ENCODE measurements around the gene LACTB.

DNA sequence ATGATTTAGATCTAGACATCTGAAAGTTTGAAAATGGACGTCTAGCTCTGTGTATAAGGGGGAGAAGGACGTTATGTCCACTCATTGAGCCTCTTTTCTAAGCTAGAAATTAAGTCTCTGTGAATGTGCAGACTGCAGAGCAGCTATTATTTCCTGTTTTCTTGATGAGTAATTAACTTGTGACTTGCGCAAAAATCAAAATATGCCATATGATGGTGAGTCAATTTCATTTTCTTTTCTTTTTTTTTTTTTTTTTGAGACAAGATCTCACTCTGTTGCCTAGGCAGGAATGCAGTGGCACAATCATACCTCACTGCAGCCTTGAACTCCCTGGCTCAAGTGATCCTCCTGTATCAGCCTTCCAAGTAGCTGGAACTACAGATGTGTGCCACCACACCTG, 14.1 kb downstream of the LACTB start:
- TF ChIP-seq ZFP3 (CRISPR knock-in tag; IDR thresholded peaks at IDR 0.05) (no peak), BACH2 (CRISPR knock-in tag; IDR thresholded peaks at IDR 0.05; ENCODE audit: borderline replicate concordance) (no peak), ZFP30 (CRISPR knock-in tag; IDR thresholded peaks at IDR 0.05) (no peak), ZC3H10 (CRISPR knock-in tag; IDR thresholded peaks at IDR 0.05) (no peak), POU6F1 (CRISPR knock-in tag; IDR thresholded peaks at IDR 0.05; ENCODE audit: borderline replicate concordance, low read depth) (no peak), PATZ1 (CRISPR knock-in tag; IDR thresholded peaks at IDR 0.05; ENCODE audit: borderline replicate concordance) (no peak), ESRRG (CRISPR knock-in tag; IDR thresholded peaks at IDR 0.05) (no peak), PPARA (CRISPR knock-in tag; IDR thresholded peaks at IDR 0.05; ENCODE audit: borderline replicate concordance) (no peak), ARNTL (CRISPR knock-in tag; IDR thresholded peaks at IDR 0.05; ENCODE audit: borderline replicate concordance, low read depth) (no peak), ZNF565 (CRISPR knock-in tag; conservative IDR thresholded peaks at IDR 0.05; ENCODE audit: low read depth) (no peak), RARB (CRISPR knock-in tag; IDR thresholded peaks at IDR 0.05) (no peak), TSHZ2 (CRISPR knock-in tag; IDR thresholded peaks at IDR 0.05) (no peak)
- TF ChIP-seq, protein P1, sequence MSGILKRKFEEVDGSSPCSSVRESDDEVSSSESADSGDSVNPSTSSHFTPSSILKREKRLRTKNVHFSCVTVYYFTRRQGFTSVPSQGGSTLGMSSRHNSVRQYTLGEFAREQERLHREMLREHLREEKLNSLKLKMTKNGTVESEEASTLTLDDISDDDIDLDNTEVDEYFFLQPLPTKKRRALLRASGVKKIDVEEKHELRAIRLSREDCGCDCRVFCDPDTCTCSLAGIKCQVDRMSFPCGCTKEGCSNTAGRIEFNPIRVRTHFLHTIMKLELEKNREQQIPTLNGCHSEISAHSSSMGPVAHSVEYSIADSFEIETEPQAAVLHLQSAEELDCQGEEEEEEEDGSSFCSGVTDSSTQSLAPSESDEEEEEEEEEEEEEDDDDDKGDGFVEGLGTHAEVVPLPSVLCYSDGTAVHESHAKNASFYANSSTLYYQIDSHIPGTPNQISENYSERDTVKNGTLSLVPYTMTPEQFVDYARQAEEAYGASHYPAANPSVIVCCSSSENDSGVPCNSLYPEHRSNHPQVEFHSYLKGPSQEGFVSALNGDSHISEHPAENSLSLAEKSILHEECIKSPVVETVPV (CRISPR knock-in tag; IDR thresholded peaks at IDR 0.05) = no peak
- TF ChIP-seq, protein P2, sequence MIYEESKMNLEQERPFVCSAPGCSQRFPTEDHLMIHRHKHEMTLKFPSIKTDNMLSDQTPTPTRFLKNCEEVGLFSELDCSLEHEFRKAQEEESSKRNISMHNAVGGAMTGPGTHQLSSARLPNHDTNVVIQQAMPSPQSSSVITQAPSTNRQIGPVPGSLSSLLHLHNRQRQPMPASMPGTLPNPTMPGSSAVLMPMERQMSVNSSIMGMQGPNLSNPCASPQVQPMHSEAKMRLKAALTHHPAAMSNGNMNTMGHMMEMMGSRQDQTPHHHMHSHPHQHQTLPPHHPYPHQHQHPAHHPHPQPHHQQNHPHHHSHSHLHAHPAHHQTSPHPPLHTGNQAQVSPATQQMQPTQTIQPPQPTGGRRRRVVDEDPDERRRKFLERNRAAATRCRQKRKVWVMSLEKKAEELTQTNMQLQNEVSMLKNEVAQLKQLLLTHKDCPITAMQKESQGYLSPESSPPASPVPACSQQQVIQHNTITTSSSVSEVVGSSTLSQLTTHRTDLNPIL (CRISPR knock-in tag; IDR thresholded peaks at IDR 0.05; ENCODE audit: low read depth) = no peak

Data from SK-N-SH treated with all-trans-retinoic acid at 6 μM for 48 hours (cell line).